Effector memory CD4-positive, alpha-beta T cell (primary cell): Measurements from ENCODE around the gene XCR1.

Experiments
- DNase-seq, 3 donors: peaks; one replicate each; pipeline ENCODE4 v3.0.0-alpha.2; 2020
- H3K27ac ChIP-seq: 2 replicates; pipeline ENCODE4 v1.7.0; 2013; ENCODE audit warnings: mild to moderate bottlenecking, low read length, moderate library complexity; ENCODE audit not compliant: insufficient read depth, poor library complexity, severe bottlenecking
- H3K27me3 ChIP-seq: replicated peaks from 2 replicates; pipeline ENCODE4 v1.7.0; 2013; ENCODE audit warnings: mild to moderate bottlenecking, low read length; ENCODE audit not compliant: insufficient read depth, control insufficient read depth, poor library complexity, severe bottlenecking
- H3K36me3 ChIP-seq: 2 replicates; pipeline ENCODE4 v1.7.0; 2013; ENCODE audit warnings: mild to moderate bottlenecking, low read length, moderate library complexity; ENCODE audit not compliant: control insufficient read depth, insufficient read depth
- H3K4me1 ChIP-seq: 2 replicates; pipeline ENCODE4 v1.7.0; 2013; ENCODE audit warnings: low read length, mild to moderate bottlenecking; ENCODE audit not compliant: control insufficient read depth, insufficient read depth, poor library complexity, severe bottlenecking
- H3K4me3 ChIP-seq: 2 replicates; pipeline ENCODE4 v1.7.0; 2013; ENCODE audit warnings: low read length, low read depth, mild to moderate bottlenecking; ENCODE audit not compliant: insufficient read depth, poor library complexity, severe bottlenecking
- H3K9me3 ChIP-seq: 2 replicates; pipeline ENCODE4 v1.7.0; 2013; ENCODE audit warnings: mild to moderate bottlenecking, low read length, moderate library complexity; ENCODE audit not compliant: control insufficient read depth

Gene XCR1

DNA sequence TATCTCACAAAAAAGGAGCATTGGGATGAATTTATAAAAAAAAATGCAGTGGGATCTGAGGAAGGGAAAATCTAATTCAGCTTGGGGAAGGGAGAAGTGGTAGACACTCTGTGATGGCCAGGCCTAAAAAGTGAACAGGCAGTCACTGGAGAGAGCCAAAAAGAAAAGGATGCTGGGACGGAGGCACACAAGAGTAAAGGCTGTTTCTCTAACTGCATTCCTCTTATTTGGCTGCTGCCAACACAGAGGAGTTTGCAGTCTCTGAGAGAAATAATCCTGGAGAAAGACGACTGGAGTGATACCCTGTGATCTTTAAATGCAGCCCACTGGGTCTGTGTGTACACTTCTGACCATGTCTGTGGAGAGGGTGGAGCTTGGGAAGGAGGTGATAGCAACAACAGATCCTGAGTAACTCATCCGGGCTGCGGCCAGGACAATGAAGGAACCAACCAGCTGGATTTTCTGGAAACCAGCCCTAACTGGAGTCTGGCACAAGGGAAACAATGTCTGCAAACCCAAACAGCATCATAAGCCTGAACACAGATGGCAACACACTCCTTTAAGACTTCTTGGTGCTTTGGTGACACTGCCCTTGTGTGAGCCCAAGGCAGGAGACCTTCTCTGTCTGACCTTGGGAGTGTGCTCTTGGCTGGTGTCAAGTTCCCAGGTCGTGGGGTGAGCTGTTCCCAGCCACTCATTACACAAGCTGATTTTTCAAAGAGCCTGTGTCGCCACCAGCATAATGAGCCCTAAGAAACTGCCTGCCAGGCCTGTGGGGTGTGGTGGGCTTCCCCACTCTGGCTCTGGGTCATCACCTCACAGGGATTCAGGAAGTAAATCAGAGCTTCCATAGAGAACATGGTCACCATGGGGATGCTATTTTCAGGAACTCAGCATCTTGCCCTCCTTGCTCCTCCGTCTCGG, 39.7 kb downstream of the XCR1 start:
- Histone ChIP-seq H3K4me3 (no peak overlapping the region), H3K4me1 (peaks cover 20% of the 10 kb centered on the region), H3K9me3 (no peaks in the 10 kb centered on the region), H3K27me3 (no peaks in the 10 kb centered on the region), H3K27ac (no peak overlapping the region), H3K36me3 (peaks cover 23% of the 10 kb centered on the region)
- no peak for DNase-seq

DNA sequence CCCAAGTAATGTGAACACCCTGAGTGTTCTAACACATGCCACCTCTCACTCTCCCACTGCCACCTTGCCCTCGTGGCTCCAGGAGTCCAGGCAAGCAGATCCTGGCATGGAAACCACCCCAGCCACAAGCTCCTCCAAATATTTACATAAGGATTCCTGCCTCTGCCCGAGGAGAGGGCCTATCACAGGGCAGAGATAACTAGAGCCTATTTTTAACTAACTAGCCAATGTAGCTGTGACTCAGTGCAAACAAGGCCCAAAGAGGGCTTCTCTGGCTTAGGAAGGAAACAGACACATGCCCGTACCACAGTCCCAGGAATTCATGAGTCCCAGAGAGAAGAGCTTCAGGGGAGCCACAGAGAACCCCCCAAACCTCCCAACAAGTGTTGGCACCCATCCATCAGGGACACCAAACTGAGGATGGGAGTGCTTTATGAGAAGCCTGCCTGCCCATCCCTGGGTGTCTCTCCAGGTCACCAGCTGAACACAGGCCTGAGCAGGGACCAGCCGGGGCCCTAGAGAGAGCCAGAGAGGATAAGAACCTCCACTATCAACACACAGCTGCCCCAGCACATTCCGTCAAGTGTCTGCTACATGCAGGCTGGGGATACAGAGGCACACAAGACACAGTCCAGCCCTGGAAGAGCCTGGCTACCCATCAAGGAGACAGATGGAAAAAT, 40.8 kb downstream of the XCR1 start:
- Histone ChIP-seq H3K9me3 (no peaks in the 10 kb centered on the region), H3K27ac (no peak overlapping the region), H3K36me3 (peaks cover 31% of the 10 kb centered on the region), H3K4me1 (peaks cover 12% of the 10 kb centered on the region), H3K27me3 (no peaks in the 10 kb centered on the region), H3K4me3 (no peak overlapping the region)
- DNase-seq: no peak

DNA sequence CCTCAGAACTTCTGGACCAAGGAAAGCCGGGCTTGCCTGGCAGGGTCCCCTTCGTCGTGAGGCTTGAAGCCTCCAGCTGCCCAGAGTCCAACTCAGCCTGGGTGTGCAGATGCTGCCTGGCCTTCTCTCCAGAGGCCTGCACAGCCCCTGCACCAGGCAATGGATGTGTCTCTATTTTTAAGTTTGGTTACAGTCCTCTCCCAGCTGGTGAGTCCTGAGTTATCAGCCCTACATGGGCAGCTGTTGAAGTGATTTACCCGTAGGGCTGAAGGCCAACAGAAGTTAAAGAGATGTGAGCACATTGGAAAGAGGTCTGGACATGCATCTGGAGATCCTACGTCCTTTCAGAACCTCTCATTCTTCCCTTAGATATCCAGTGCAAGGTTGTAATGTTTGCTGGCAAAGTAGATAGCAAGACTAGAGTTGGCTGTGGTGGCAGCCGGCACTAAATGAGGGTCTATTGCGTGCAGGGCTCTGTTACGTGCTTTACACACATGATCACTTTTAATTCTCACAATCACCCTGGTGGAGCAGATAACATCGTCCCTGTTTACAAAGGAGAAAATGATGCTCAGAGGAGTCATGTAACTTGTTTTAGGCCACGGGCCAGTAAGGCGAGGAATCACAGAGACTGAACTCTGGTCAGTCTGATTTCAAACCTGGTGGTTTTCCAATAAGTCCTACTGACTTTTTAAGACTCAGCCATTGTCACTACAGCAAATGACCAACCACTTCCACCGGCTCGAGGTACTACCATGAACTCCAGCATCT, 41.6 kb downstream of the XCR1 start:
- H3K4me1 ChIP-seq: peaks cover 10% of the 10 kb centered on the region

DNA sequence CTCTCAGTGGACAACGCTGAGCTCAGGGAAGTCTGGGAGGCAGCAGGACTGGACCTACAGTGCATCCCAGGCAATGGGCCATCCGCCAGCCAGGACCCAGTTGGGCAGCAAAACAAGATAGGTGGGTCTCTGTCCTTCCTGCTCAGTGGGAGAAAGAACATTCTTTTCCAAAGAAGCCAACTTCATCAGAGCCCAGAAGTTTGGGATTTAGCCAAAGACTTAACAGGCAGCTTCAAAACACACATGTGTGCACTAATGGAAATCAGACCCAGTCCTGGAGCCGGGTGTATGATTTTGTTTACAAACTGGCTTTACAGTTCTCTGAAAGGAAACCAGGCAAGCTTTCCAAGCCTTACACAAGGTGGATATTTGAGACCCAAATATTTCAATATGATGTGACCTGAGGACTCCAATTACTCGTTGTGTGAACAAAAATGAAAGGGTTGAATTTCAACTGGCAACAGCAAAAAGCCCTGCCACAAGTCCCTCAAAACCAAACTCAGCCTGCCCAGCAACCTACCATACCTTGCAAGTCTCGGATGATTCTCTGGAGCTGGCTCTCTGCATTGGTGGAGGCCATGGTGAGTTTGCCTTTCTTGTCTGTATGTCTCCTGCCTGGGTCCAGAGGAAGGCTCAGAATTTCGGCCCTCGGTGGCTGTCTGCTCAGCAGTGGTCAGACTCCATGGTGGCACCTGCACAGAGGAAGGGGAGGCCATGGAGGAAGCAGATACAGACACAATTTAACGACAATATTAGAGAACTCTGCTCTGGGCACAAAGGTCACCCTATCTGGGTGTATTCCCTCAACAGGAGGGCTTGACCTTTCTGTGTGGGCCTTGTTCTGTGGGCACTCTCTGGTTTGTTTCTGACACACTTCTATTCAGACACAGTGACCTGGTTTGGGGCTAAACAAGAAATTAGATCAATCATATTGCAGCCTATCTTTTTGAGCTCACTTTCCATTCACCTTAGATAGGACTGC, 42.7 kb downstream of the XCR1 start:
- Histone ChIP-seq H3K27ac (no peak overlapping the region), H3K4me3 (no peak overlapping the region), H3K36me3 (peaks cover 39% of the 10 kb centered on the region), H3K9me3 (no peaks in the 10 kb centered on the region), H3K4me1 (peaks cover 10% of the 10 kb centered on the region), H3K27me3 (no peaks in the 10 kb centered on the region)
- DNase-seq: no peak

More for the DNA sequence above, 41.6 kb downstream of the XCR1 start:
- H3K27me3 ChIP-seq: no peaks in the 10 kb centered on the region
- H3K27ac ChIP-seq: no peak overlapping the region
- H3K9me3 ChIP-seq: no peaks in the 10 kb centered on the region
- no peak overlapping the region for H3K4me3 ChIP-seq
- peaks cover 37% of the 10 kb centered on the region for H3K36me3 ChIP-seq
- DNase-seq: no peak

DNA sequence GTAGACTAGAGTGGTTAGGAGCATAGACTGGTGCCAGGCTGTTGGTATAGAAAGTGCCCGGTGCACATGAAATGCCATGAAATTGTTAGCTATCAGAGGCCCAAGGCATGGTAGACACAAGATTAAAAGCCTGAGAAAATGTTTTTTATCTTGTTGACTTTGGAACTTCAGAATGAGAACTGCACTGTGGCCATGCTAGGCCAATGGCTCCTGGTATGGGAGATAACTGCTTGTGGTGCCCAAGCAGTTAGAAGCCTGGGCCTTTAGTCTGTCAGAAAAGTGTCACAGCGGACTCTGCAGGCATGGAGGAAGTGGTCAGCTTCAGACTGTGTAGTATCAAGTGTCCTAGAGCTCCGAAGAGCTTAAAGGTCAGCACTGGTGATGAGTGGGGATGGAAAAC, 43.5 kb downstream of the XCR1 start:
- no peak overlapping the region for H3K4me3 ChIP-seq
- no peak for DNase-seq
- no peaks in the 10 kb centered on the region for H3K27me3 ChIP-seq
- peaks cover 8% of the 10 kb centered on the region for H3K4me1 ChIP-seq
- peaks cover 43% of the 10 kb centered on the region for H3K36me3 ChIP-seq
- no peak overlapping the region for H3K27ac ChIP-seq
- no peaks in the 10 kb centered on the region for H3K9me3 ChIP-seq

DNA sequence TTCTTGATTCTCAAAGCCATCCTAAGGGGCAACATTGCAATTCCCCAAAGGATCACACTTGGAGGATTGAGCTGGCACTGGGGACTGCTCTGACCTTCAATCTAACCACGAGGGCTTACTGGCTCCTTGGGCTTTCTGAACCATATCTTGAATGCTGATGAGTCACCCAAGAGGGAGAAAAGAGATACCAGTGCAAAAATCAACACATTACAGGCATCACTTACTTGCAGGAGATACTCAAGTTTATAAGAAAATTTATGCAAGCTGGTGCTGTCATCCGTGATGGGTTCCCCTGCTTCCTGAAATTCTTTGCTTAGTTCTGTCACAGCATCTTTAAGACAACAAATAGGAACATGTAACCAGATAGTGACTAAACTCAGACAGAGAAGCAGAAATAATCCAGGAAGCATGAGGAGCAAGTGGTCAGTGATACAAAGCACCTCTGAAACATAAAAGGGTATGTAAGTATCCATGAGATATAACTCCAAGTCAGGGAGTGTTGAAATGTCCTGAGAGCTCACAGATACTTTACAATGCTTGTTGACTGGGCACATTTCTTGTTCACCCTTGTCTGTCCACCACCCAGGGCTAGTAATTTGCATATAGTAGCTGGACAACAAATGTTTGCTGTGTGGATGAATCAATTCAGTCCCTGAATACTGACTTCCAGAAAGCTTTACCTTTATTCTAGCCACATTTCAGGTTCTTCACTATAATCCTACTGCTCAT, 45.8 kb downstream of the XCR1 start:
- no peak overlapping the region for H3K4me3 ChIP-seq
- H3K27me3 ChIP-seq: no peaks in the 10 kb centered on the region
- no peak for DNase-seq
- H3K9me3 ChIP-seq: no peaks in the 10 kb centered on the region
- H3K36me3 ChIP-seq: peaks cover 43% of the 10 kb centered on the region
- H3K27ac ChIP-seq: peak overlapping the region; percentile 8
- H3K4me1 ChIP-seq: peaks cover 28% of the 10 kb centered on the region

DNA sequence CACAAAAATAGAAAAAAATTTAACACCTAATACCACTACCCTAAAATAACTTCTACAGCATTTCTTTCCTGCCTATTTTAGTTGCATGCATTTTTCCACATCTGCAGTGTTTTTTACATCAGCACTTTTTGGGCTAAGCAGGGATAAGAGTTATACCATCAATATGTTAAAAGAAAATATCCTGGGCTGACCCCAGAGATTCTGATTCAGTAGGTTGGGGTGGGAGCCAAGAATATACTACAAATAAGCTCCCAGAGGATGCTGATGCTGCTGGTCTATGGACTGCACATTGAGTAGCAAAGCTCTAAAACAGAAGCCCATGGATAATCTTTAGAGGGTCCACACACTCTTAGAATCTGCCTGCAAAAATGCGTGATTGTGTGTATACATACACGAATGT, 46.5 kb downstream of the XCR1 start:
- Histone ChIP-seq H3K27me3 (no peaks in the 10 kb centered on the region), H3K27ac (peak overlapping the region; percentile 8), H3K4me3 (no peak overlapping the region), H3K9me3 (no peaks in the 10 kb centered on the region), H3K4me1 (peaks cover 35% of the 10 kb centered on the region), H3K36me3 (peaks cover 42% of the 10 kb centered on the region)
- no peak for DNase-seq

DNA sequence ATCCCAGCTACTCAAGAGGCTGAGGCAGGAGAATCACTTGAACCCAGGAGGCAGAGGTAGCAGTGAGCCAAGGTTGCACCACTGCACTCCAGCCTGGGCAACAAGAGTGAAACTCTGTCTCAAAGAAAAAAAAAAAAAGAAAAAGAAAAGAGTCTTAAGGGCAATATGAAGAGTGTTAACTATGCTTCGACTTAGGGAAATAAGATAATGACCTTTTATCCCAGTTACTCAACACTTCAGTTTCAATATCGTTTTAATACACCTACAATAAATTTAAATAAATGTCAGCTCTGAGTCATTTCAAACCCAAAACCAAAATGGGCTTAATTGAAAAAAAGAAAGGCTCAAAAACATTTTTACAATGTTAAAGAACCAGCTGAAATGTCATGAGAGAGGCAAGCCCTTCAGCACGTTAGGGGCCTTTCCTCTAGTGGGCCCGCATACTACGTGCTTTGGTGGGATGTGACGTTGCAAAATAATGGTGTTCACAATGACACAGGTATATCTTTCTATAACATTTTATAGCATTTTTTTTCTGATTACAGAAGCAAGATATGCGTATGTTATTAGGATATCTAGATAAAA, 47.0 kb downstream of the XCR1 start:
- Histone ChIP-seq H3K4me3 (no peak overlapping the region), H3K4me1 (peaks cover 40% of the 10 kb centered on the region), H3K9me3 (no peaks in the 10 kb centered on the region), H3K27me3 (no peaks in the 10 kb centered on the region), H3K27ac (no peak overlapping the region), H3K36me3 (peaks cover 39% of the 10 kb centered on the region)
- DNase-seq: no peak
